ENCODE data around the gene ANKRD40. TPM values are rescaled to one million over a fixed set of nuclear protein-coding genes. Genes with fewer than 3 reads are reported as not detected.

Gene ANKRD40
- total and polyA plus RNA-seq, 2 donors (not counting 3 experiments of a cell fraction or from before 2014, with no cell fraction given): 24.5 to 56.0 TPM

DNA sequence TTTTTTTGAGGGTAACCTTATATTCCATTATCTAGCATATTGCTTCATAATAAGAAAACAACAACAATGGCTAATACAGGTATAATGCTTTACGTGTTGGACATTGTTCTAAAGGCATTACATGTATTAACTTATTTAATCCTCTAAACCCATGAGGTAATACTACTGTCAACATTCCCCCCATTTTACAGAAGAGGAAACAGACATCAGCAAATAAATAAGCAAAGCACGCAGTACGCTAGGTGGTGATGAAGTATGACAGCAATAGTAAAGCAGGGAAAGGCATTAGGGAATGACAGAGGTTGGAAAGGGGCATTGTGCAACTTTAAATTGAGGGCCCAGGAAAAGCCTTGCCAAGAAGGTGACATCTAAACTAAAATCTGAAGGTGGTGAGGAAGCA lies 4.6 kb downstream of the ANKRD40 start:
- DNase-seq (ENCODE audit: low read depth, low spot score) (no peak), FAIRE-seq (no peak)

More for the DNA sequence above, 4.6 kb downstream of the ANKRD40 start:
- Histone ChIP-seq H3K4me2 (ENCODE audit: insufficient read depth, low read length) (no peak overlapping the region), H3K9ac (replicated peaks; ENCODE audit: extremely low read depth, insufficient read depth, low read length) (no peak overlapping the region), H3K36me3 (ENCODE audit: control insufficient read depth in 2 of 2, extremely low read depth in 1 of 2, insufficient read depth in 2 of 2, low read length in 2 of 2) (peaks cover 6 to 13% of the 10 kb centered on the region in 2 experiments), H2AFZ (ENCODE audit: low read depth, low read length) (no peak overlapping the region), H3K4me3 (replicated peaks in 1 of 3; ENCODE audit: insufficient read depth in 1 of 3, low read depth in 1 of 3, low read length in 3 of 3) (no peak overlapping the region), H3K79me2 (ENCODE audit: control insufficient read depth, insufficient read depth, low read length) (peaks cover 47% of the 10 kb centered on the region), H4K20me1 (replicated peaks; ENCODE audit: control insufficient read depth, extremely low read depth, insufficient read depth, low read length) (no peaks in the 10 kb centered on the region), H3K4me1 (ENCODE audit: control insufficient read depth, extremely low read depth, insufficient read depth, low read length) (peaks cover 7% of the 10 kb centered on the region), H3K27me3 (ENCODE audit: control insufficient read depth in 2 of 2, insufficient read depth in 2 of 2, low read length in 2 of 2) (no peaks in the 10 kb centered on the region), H3K27ac (ENCODE audit: insufficient read depth, low read depth, low read length) (no peak overlapping the region), H3K9me3 (replicated peaks; ENCODE audit: control insufficient read depth, insufficient read depth, low read length) (no peaks in the 10 kb centered on the region), H3K9me1 (replicated peaks; ENCODE audit: control insufficient read depth, extremely low read depth, insufficient read depth, low read length) (no peaks in the 10 kb centered on the region)
- no TSS peak for BruUV-seq (replicated peaks)
- intact Hi-C loops (cut with micrococcal nuclease): loop anchor here (5.0 kb wide), 1 partner anchor 221 kb away; no protein-coding TSS in a partner anchor
- dilution Hi-C loops (cut with MboI; ENCODE audit: extremely low pct_ligation_motif_present, low sequenced_read_pairs): no loop called here
- ChIA-PET POLR2A (no interaction called here), CTCF (interaction anchor here (0.7 kb wide), 1 partner anchor 80 kb away, joined by 3 read pairs; no protein-coding TSS in a partner anchor)
- no peak for TF ChIP-seq POLR2A (IDR thresholded peaks at IDR 0.05; ENCODE audit: low read depth, low read length)
- TF ChIP-seq MYC (IDR thresholded peaks at IDR 0.05; ENCODE audit: low read depth, low read length): no peak
- no peak for TF ChIP-seq FOS (IDR thresholded peaks at IDR 0.05; ENCODE audit: borderline replicate concordance, insufficient read depth, low read length)
- TF ChIP-seq, protein P1, sequence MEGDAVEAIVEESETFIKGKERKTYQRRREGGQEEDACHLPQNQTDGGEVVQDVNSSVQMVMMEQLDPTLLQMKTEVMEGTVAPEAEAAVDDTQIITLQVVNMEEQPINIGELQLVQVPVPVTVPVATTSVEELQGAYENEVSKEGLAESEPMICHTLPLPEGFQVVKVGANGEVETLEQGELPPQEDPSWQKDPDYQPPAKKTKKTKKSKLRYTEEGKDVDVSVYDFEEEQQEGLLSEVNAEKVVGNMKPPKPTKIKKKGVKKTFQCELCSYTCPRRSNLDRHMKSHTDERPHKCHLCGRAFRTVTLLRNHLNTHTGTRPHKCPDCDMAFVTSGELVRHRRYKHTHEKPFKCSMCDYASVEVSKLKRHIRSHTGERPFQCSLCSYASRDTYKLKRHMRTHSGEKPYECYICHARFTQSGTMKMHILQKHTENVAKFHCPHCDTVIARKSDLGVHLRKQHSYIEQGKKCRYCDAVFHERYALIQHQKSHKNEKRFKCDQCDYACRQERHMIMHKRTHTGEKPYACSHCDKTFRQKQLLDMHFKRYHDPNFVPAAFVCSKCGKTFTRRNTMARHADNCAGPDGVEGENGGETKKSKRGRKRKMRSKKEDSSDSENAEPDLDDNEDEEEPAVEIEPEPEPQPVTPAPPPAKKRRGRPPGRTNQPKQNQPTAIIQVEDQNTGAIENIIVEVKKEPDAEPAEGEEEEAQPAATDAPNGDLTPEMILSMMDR (IDR thresholded peaks at IDR 0.05; ENCODE audit: extremely low read depth in 1 of 2, insufficient read depth in 1 of 2, low read depth in 1 of 2, low read length in 2 of 2): no peak
- TF ChIP-seq GATA2 (IDR thresholded peaks at IDR 0.05; ENCODE audit: insufficient read depth, insufficient read length, low read depth, low read length): no peak
- no peak for TF ChIP-seq POLR2AphosphoS5 (IDR thresholded peaks at IDR 0.05; ENCODE audit: insufficient read depth, low read depth, low read length)
- TF ChIP-seq, protein P2, sequence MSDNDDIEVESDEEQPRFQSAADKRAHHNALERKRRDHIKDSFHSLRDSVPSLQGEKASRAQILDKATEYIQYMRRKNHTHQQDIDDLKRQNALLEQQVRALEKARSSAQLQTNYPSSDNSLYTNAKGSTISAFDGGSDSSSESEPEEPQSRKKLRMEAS (IDR thresholded peaks at IDR 0.05; ENCODE audit: insufficient read depth, insufficient read length): no peak
- no peak for TF ChIP-seq EZH2 (IDR thresholded peaks at IDR 0.05; ENCODE audit: borderline replicate concordance, low read depth, low read length, severe bottlenecking)
- no peak for TF ChIP-seq JUN (IDR thresholded peaks at IDR 0.05; ENCODE audit: borderline replicate concordance, insufficient read depth, insufficient read length, low read depth)
